Amniotic stem cell (primary cell): ENCODE data around the gene SPNS2.

Source experiments
- DNase-seq: peaks from one replicate; lab custom pipeline; 2025; lab: John Stamatoyannopoulos, UW

SPNS2 gene

GRCh38 chr17:4498461-4499397, at the start of gene SPNS2:
Gene SPNS2 (plus strand): TSS chr17:4498881. CDS start chr17:4499048, 167 bp downstream.
- DNase-seq: no peak

- no peak for DNase-seq
Measured at GRCh38 chr17:4449736-4450135, 48.9 kb upstream of the SPNS2 start.

- no peak for DNase-seq
Measured at GRCh38 chr17:4450710-4451316, 47.9 kb upstream of the SPNS2 start.

- no peak for DNase-seq
Measured at GRCh38 chr17:4453812-4454591, 44.7 kb upstream of the SPNS2 start.

GRCh38 chr17:4460661-4461060, 38.0 kb upstream of the SPNS2 start:
- no peak for DNase-seq

- DNase-seq: no peak
Measured at GRCh38 chr17:4463818-4464476, 34.7 kb upstream of the SPNS2 start.

GRCh38 chr17:4465786-4466185, 32.9 kb upstream of the SPNS2 start:
- no peak for DNase-seq

- DNase-seq: no peak
Measured at GRCh38 chr17:4467287-4467686, 31.4 kb upstream of the SPNS2 start.

- DNase-seq: no peak
Measured at GRCh38 chr17:4469552-4469951, 29.1 kb upstream of the SPNS2 start.

GRCh38 chr17:4472286-4472685, 26.4 kb upstream of the SPNS2 start:
- no peak for DNase-seq

- no peak for DNase-seq
Measured at GRCh38 chr17:4474093-4474492, 24.6 kb upstream of the SPNS2 start.

- DNase-seq: no peak
Measured at GRCh38 chr17:4475001-4475400, 23.7 kb upstream of the SPNS2 start.

GRCh38 chr17:4475463-4475862, 23.2 kb upstream of the SPNS2 start:
- no peak for DNase-seq

GRCh38 chr17:4476017-4476416, 22.7 kb upstream of the SPNS2 start:
- no peak for DNase-seq

GRCh38 chr17:4476511-4477070, 22.1 kb upstream of the SPNS2 start:
- DNase-seq: no peak

- DNase-seq: no peak
Measured at GRCh38 chr17:4477255-4477791, 21.4 kb upstream of the SPNS2 start.

- no peak for DNase-seq
Measured at GRCh38 chr17:4478318-4478830, 20.3 kb upstream of the SPNS2 start.

GRCh38 chr17:4479340-4479981, 19.2 kb upstream of the SPNS2 start:
- no peak for DNase-seq

GRCh38 chr17:4479982-4480751, 18.5 kb upstream of the SPNS2 start:
- DNase-seq: no peak
